GM19351 (cell line): Measurements from ENCODE around the gene MAZ.

Experiments
- ATAC-seq: cut with Tn5 transposase; IDR thresholded peaks from one replicate; pipeline ENCODE4 v1.9.1; 2021; ENCODE audit warnings: mild to moderate bottlenecking, moderate library complexity; ENCODE audit not compliant: unreplicated experiment

Gene MAZ

GRCh38 chr16:29809031-29809747 lies 2.9 kb downstream of the MAZ start:
- no peak for ATAC-seq

GRCh38 chr16:29809850-29810698 lies 3.7 kb downstream of the MAZ start:
- no peak for ATAC-seq

- no peak for ATAC-seq
These were observed 4.4 kb downstream of the MAZ start for GRCh38 chr16:29810699-29811169.

GRCh38 chr16:29811170-29811895 lies 5.0 kb downstream of the MAZ start:
- ATAC-seq = peak; percentile 46

GRCh38 chr16:29811896-29812665 lies 5.8 kb downstream of the MAZ start, which contains the start of gene PRRT2:
TSS of gene PRRT2 (plus strand) at chr16:29812193. CDS start at chr16:29813055, 862 bp downstream.
- no peak for ATAC-seq

GRCh38 chr16:29812754-29813643 lies 6.7 kb downstream of the MAZ start:
- ATAC-seq = no peak

GRCh38 chr16:29813644-29814562 lies 7.6 kb downstream of the MAZ start:
- ATAC-seq = no peak

- ATAC-seq = no peak
These were observed 8.3 kb downstream of the MAZ start for GRCh38 chr16:29814592-29814991.

- no peak for ATAC-seq
These were observed 8.8 kb downstream of the MAZ start for GRCh38 chr16:29815032-29815721.

- ATAC-seq = peak; percentile 59
These were observed 9.7 kb downstream of the MAZ start, which contains the start of gene PAGR1 for GRCh38 chr16:29815793-29816693. TSS of gene PAGR1 (plus strand) at chr16:29816152. CDS start at chr16:29816526, 374 bp downstream.

- peak; percentile 11 for ATAC-seq
These were observed 10.5 kb downstream of the MAZ start for GRCh38 chr16:29816694-29817441.

GRCh38 chr16:29818082-29818481 lies 11.8 kb downstream of the MAZ start:
- ATAC-seq = no peak

GRCh38 chr16:29819506-29819905 lies 13.2 kb downstream of the MAZ start:
- no peak for ATAC-seq

- ATAC-seq = no peak
These were observed 14.0 kb downstream of the MAZ start, which contains the start of gene MVP for GRCh38 chr16:29820271-29820701. TSS of gene MVP (plus strand) at chr16:29820462. CDS start at chr16:29830550, 10,088 bp downstream.

GRCh38 chr16:29820730-29821642 lies 14.7 kb downstream of the MAZ start:
- no peak for ATAC-seq
